GM23338 (cell line): ENCODE data around the gene C11orf24. TPM values are rescaled to one million over a fixed set of nuclear protein-coding genes. Genes with fewer than 3 reads are reported as not detected.

Experiments used
- ATAC-seq: fragments of 200-7000 bp; cut with Tn5 transposase; 3 replicates; pipeline ENCODE4 v1.9.1; 2020
- DNase-seq: peaks from one replicate; pipeline ENCODE4 v3.0.0-alpha.2; 2015; ENCODE audit warnings: low spot score
- H2AFZ ChIP-seq: fragments of 200-600 bp; sonication (generic); 2 replicates; pipeline ENCODE4 v1.8.0; 2016; ENCODE audit warnings: antibody characterized with exemption, mild to moderate bottlenecking, moderate library complexity
- H3F3A ChIP-seq: fragments of 200-600 bp; sonication (generic); replicated peaks from 2 replicates; pipeline ENCODE4 v1.8.0; 2017; ENCODE audit warnings: antibody characterized with exemption, mixed run types, low read depth
- H3K27ac ChIP-seq: fragments of 200-600 bp; sonication (generic); 2 replicates; pipeline ENCODE4 v1.6.1; 2016; ENCODE audit warnings: low read depth
- H3K27me3 ChIP-seq: fragments of 200-600 bp; sonication (generic); 2 replicates; pipeline ENCODE4 v1.8.0; 2016; ENCODE audit warnings: mild to moderate bottlenecking, mixed run types, moderate library complexity; ENCODE audit not compliant: insufficient read depth
- H3K36me3 ChIP-seq: fragments of 200-600 bp; sonication (generic); 2 replicates; pipeline ENCODE4 v1.8.0; 2016; ENCODE audit warnings: mild to moderate bottlenecking; ENCODE audit not compliant: insufficient read depth
- H3K4me1 ChIP-seq: fragments of 200-600 bp; sonication (generic); 2 replicates; pipeline ENCODE4 v1.8.0; 2016; ENCODE audit warnings: mild to moderate bottlenecking, moderate library complexity; ENCODE audit not compliant: insufficient read depth
- H3K4me2 ChIP-seq: fragments of 200-600 bp; sonication (generic); 2 replicates; pipeline ENCODE4 v1.7.1; 2017; ENCODE audit warnings: mixed run types
- H3K4me3 ChIP-seq: fragments of 200-600 bp; sonication (generic); 2 replicates; pipeline ENCODE4 v1.6.1; 2016; ENCODE audit warnings: mixed run types
- H3K79me2 ChIP-seq: fragments of 200-600 bp; sonication (generic); replicated peaks from 2 replicates; pipeline ENCODE4 v1.8.0; 2017; ENCODE audit warnings: mild to moderate bottlenecking; ENCODE audit not compliant: insufficient read depth
- H3K9me2 ChIP-seq: fragments of 200-600 bp; sonication (generic); 2 replicates; pipeline ENCODE4 v1.8.0; 2017; ENCODE audit not compliant: insufficient read depth
- H4K20me1 ChIP-seq: fragments of 200-600 bp; sonication (generic); replicated peaks from 2 replicates; pipeline ENCODE4 v1.8.0; 2017; ENCODE audit warnings: mild to moderate bottlenecking; ENCODE audit not compliant: insufficient read depth
- H3K27ac Mint-ChIP-seq: 2 replicates; pipeline ENCODE4 v1.8.0; 2020; ENCODE audit warnings: inconsistent platforms, mild to moderate bottlenecking, moderate library complexity, mixed read lengths
- H3K27me3 Mint-ChIP-seq: 3 replicates; pipeline ENCODE4 v1.8.0; 2022; ENCODE audit warnings: low read depth, mild to moderate bottlenecking, moderate library complexity, mixed read lengths, inconsistent platforms; ENCODE audit not compliant: insufficient read depth, poor library complexity
- H3K36me3 Mint-ChIP-seq: 3 replicates; pipeline ENCODE4 v1.8.0; 2021; ENCODE audit warnings: low read depth, mild to moderate bottlenecking, inconsistent platforms, moderate library complexity, mixed read lengths
- H3K4me1 Mint-ChIP-seq: 3 replicates; pipeline ENCODE4 v1.8.0; 2020; ENCODE audit warnings: mild to moderate bottlenecking, inconsistent platforms, mixed read lengths
- H3K4me3 Mint-ChIP-seq: 3 replicates; pipeline ENCODE4 v1.8.0; 2021; ENCODE audit warnings: moderate library complexity, mild to moderate bottlenecking, inconsistent platforms, mixed read lengths
- H3K9me3 Mint-ChIP-seq: 3 replicates; pipeline ENCODE4 v1.8.0; 2020; ENCODE audit warnings: moderate library complexity, mild to moderate bottlenecking, inconsistent platforms, mixed read lengths
- CREB1 ChIP-seq: fragments of 250-450 bp; sonication (Bioruptor Pico); IDR thresholded peaks from 2 replicates; pipeline ENCODE4 v1.5.0; 2020; ENCODE audit warnings: low read depth, mild to moderate bottlenecking, moderate library complexity
- CTCF ChIP-seq, 2 experiments: fragments of 200-600 bp in 1 of 2; sonication (generic) in 1 of 2; conservative IDR thresholded peaks; 2 replicates each; pipeline versions ENCODE4 v1.5.1 to v1.6.1; 2016 to 2017; ENCODE audit warnings: antibody characterized with exemption in 2 of 2, low read depth in 2 of 2, mild to moderate bottlenecking in 2 of 2, moderate library complexity in 1 of 2
- EZH2 ChIP-seq: fragments of 200-600 bp; sonication (generic); IDR thresholded peaks from one replicate; pipeline ENCODE4 v1.8.0; 2017; ENCODE audit warnings: antibody characterized with exemption, mild to moderate bottlenecking, low read depth; ENCODE audit not compliant: unreplicated experiment
- EZH2phosphoT487 ChIP-seq: fragments of 200-600 bp; sonication (generic); IDR thresholded peaks from one replicate; pipeline ENCODE4 v1.8.1; 2018; ENCODE audit warnings: antibody characterized with exemption; ENCODE audit not compliant: unreplicated experiment
- JUNB ChIP-seq: IDR thresholded peaks from one replicate; pipeline ENCODE4 v1.6.1; 2016; ENCODE audit warnings: antibody characterized with exemption; ENCODE audit not compliant: unreplicated experiment
- NANOG ChIP-seq: IDR thresholded peaks from 2 replicates; pipeline ENCODE4 v1.6.1; 2016; ENCODE audit warnings: antibody characterized with exemption, borderline replicate concordance
- POLR2AphosphoS5 ChIP-seq: IDR thresholded peaks from 2 replicates; pipeline ENCODE4 v1.6.1; 2016; ENCODE audit warnings: antibody characterized with exemption, low read depth
- REST ChIP-seq: IDR thresholded peaks from one replicate; pipeline ENCODE4 v1.6.1; 2018; ENCODE audit warnings: antibody characterized with exemption; ENCODE audit not compliant: unreplicated experiment
- STAT1 ChIP-seq: IDR thresholded peaks from one replicate; pipeline ENCODE4 v1.6.1; 2016; ENCODE audit warnings: antibody characterized with exemption; ENCODE audit not compliant: unreplicated experiment
- ZNF114 ChIP-seq: fragments of 250-450 bp; sonication (Bioruptor Pico); IDR thresholded peaks from 2 replicates; pipeline ENCODE4 v1.5.0; 2020; ENCODE audit warnings: mild to moderate bottlenecking, moderate library complexity
- ZNF331 ChIP-seq: fragments of 250-450 bp; sonication (Bioruptor Pico); IDR thresholded peaks from 2 replicates; pipeline ENCODE4 v1.5.0; 2020; ENCODE audit warnings: low read depth, mild to moderate bottlenecking, moderate library complexity
- polyA plus RNA-seq: library from polyadenylated mRNA; unstranded; fragments of >200 nt; fragmentation: Nextera tagmentation; extraction: Ambion mirVana; gene quantifications from 2 replicates; pipeline ENCODE4 v1.2.1, GENCODE V29; 2016
- total RNA-seq: library from RNA; depleted of rRNA; stranded (reverse); fragments of >200 nt; shearing (Covaris generic); gene quantifications from 2 replicates; pipeline ENCODE4 v1.2.3, GENCODE V29; 2014
- TF ChIP-seq, protein P1 (sequence below): IDR thresholded peaks from 2 replicates; pipeline ENCODE4 v1.6.1; 2016; ENCODE audit warnings: antibody characterized with exemption

C11orf24 gene
- total and polyA plus RNA-seq, 2 experiments from 2014 or later = 49.8 to 57.5 TPM

GRCh38 chr11:68255526-68255925 lies 16.2 kb downstream of the C11orf24 start (continued):
- TF ChIP-seq, protein P1, sequence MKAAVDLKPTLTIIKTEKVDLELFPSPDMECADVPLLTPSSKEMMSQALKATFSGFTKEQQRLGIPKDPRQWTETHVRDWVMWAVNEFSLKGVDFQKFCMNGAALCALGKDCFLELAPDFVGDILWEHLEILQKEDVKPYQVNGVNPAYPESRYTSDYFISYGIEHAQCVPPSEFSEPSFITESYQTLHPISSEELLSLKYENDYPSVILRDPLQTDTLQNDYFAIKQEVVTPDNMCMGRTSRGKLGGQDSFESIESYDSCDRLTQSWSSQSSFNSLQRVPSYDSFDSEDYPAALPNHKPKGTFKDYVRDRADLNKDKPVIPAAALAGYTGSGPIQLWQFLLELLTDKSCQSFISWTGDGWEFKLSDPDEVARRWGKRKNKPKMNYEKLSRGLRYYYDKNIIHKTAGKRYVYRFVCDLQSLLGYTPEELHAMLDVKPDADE = no peak
- TF ChIP-seq REST = no peak

- H3K27ac ChIP-seq = no peak overlapping the region
- peaks cover 11% of the 10 kb centered on the region for H3K4me1 Mint-ChIP-seq
- H3K27me3 ChIP-seq = no peaks in the 10 kb centered on the region
- no peaks in the 10 kb centered on the region for H3K9me2 ChIP-seq
- peaks cover 6% of the 10 kb centered on the region; the same call in 1 of the 2 replicates for H3K4me1 ChIP-seq
- H2AFZ ChIP-seq = no peak overlapping the region
- no peaks in the 10 kb centered on the region for H3K36me3 Mint-ChIP-seq
- H3K36me3 ChIP-seq = no peaks in the 10 kb centered on the region
- H3F3A ChIP-seq = no peaks in the 10 kb centered on the region
- peaks cover 9% of the 10 kb centered on the region for H3K27me3 Mint-ChIP-seq
- H3K9me3 Mint-ChIP-seq = peaks cover 9% of the 10 kb centered on the region; the same call in 2 of the 3 replicates
- DNase-seq = no peak
- no peak overlapping the region for H3K4me2 ChIP-seq
- H3K4me3 Mint-ChIP-seq = no peak overlapping the region
- no peak overlapping the region for H3K27ac Mint-ChIP-seq
- H4K20me1 ChIP-seq = no peaks in the 10 kb centered on the region
- H3K4me3 ChIP-seq = no peak overlapping the region
- no peaks in the 10 kb centered on the region for H3K79me2 ChIP-seq
- no peak for ATAC-seq
- TF ChIP-seq CREB1 (CRISPR knock-in tag) = no peak
- TF ChIP-seq NANOG = no peak
- TF ChIP-seq EZH2phosphoT487 = no peak
- TF ChIP-seq REST = no peak
- no peak for TF ChIP-seq CTCF (conservative IDR thresholded peaks at IDR 0.05; ENCODE audit: low read depth in 2 of 2)
- no peak for TF ChIP-seq EZH2
- TF ChIP-seq POLR2AphosphoS5 = no peak
- TF ChIP-seq JUNB = no peak
- TF ChIP-seq, protein P1 = no peak
- TF ChIP-seq STAT1 = no peak
- no peak for TF ChIP-seq ZNF331 (CRISPR knock-in tag)
- no peak for TF ChIP-seq ZNF114 (CRISPR knock-in tag)
These were observed 17.4 kb downstream of the C11orf24 start for GRCh38 chr11:68254421-68254820.
